Measurements from ENCODE around the gene ALDOB.

The ALDOB gene

GRCh38 chr9:101455656-101456240, 20.2 kb upstream of the ALDOB start:
- no peak for DNase-seq (ENCODE audit: low read depth)

- no peak for DNase-seq (ENCODE audit: low read depth)
Observed at GRCh38 chr9:101453776-101454570, 18.4 kb upstream of the ALDOB start.

DNA sequence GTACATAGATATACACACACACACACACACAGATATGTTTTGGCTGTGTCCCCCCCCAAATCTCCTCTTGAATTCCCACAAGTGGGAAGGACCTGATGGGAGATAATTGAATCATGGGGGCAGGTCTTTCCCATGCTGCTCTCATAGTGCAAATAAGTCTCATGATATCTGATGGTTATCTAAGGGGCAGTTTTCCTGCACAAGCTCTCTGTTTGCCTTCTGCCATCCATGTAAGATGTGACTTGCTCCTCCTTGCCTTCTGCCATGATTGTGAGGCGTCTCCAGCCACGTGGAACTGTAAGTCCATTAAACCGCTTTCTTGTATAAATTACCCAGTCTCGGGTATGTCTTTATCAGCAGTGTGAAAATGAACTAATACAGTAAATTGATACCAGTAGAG, 15.9 kb upstream of the ALDOB start:
- no peak for DNase-seq (ENCODE audit: low read depth)

DNA sequence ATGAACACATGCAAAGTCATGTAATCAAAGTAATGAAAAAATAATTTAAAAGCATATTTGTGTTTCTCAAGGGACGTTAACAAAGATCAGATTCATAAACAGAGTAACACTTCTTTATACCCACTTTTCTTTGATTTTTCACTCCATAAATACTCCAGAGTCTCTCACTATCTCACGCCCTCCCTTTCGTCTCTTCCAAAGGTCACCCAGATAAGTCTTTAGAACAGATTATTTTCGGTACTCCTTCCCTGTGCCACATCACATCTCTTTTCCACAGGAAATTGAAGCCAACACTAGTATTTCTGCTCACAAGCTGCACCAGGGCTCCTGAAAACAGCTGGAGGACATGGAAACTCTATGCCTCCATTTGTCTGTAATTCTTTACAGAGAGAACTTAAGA, 15.4 kb upstream of the ALDOB start:
- no peak for DNase-seq (ENCODE audit: low read depth)

GRCh38 chr9:101449071-101449721, 13.6 kb upstream of the ALDOB start:
- DNase-seq (ENCODE audit: low read depth), result no peak

GRCh38 chr9:101448680-101449070, 13.1 kb upstream of the ALDOB start:
- no peak for DNase-seq (ENCODE audit: low read depth)

- DNase-seq (ENCODE audit: low read depth), result no peak
Observed at GRCh38 chr9:101446732-101447131, 11.2 kb upstream of the ALDOB start.

DNA sequence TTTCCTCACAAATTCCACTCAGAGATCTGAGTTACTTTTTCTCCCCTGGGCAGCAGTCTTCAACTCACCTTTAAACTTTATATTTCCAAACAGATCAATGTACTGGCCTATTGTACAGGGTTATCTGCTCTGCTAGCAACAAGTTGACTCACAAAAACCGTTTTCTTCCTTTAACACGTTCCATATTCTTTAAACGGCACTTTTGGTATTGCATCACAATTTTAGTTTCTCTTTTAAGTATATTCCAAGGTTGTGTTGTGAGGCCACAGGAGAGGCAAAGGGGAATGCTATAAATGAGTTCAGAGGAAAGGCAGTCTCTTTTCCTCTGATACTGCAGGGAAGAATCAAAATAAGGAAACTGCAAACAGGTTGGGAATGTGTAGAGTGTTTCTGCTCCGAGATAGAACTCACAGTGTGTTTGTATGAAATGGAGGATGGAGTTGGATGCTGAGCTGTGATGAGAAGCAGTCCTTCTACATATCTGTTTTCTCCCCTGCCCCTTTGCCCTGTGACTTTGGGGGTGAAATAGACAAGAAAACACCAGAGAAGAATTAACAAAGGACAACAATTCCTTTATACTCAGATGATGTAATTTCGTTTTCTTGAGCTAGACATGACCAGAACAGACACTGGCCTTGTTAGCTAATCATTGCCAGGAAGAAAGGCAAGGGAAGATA, 9.9 kb upstream of the ALDOB start:
- no peak for DNase-seq (ENCODE audit: low read depth)

GRCh38 chr9:101443364-101443771, 7.8 kb upstream of the ALDOB start:
- no peak for DNase-seq (ENCODE audit: low read depth)

DNA sequence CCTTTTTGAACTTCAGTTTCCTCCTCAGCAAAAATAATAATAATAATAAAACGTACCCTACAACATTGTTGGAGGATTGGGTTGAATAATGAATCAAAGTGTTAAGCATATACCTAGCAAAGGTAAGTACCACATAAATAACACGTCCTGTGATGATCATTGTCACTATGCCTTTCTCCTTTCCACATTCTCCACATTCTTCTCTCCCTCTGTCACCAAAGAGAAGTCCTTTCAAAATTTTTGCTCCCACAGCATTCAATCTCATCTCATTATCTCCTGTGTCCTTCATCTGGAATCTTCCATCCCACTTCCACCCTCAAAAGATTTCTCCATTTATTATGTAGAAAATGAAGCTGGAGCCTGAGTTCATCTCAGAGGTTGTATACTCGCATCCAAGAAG, 7.2 kb upstream of the ALDOB start:
- DNase-seq (ENCODE audit: low read depth), result no peak

GRCh38 chr9:101442318-101442717, 6.7 kb upstream of the ALDOB start:
- no peak for DNase-seq (ENCODE audit: low read depth)

GRCh38 chr9:101440714-101441230, 5.2 kb upstream of the ALDOB start:
- DNase-seq (ENCODE audit: low read depth), result no peak

GRCh38 chr9:101438523-101438922, 2.9 kb upstream of the ALDOB start:
- no peak for DNase-seq (ENCODE audit: low read depth)

- no peak for DNase-seq (ENCODE audit: low read depth)
Observed at GRCh38 chr9:101437806-101438232, 2.2 kb upstream of the ALDOB start.

- DNase-seq (ENCODE audit: low read depth), result no peak
Observed at GRCh38 chr9:101434998-101435397, 576 bp downstream of the ALDOB start.

DNA sequence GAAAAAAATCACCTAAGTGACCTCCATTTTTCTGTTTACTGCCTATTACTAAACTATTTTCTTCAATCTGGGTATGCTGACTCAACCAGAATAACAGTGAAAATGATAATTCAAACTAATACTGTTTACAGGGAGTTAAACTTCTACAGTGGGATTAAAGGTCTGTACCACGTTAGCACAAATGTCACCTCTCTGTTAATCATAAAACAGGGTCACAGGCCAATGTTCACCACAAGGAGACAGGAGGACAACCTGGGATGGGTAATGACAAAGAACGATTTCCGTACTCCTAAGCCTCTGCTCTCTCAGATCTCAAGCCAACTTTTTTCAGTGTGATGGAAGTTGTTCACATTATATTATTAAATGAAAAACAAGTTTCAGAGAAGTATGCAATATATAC, 2.3 kb downstream of the ALDOB start:
- no peak for DNase-seq (ENCODE audit: low read depth)

DNA sequence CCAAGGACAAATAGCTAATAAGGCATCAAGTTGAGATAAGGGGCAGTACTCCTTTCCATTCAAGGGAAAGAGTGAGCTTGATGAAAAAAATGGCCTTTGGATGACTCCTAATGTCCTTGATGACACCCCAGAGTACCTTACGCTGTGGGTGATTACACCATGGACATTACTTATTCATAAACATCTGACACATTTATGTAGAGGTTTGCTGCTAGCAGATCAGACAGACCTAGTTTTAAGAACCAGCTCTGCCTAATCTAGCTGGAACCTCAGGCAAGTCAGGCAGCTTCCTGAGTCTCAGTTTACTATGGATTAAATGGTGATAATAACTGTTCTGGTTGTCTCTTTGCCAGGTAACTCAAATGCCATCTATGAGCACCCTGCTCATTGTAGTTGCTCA, 2.8 kb downstream of the ALDOB start:
- no peak for DNase-seq (ENCODE audit: low read depth)

- no peak for DNase-seq (ENCODE audit: low read depth)
Observed at GRCh38 chr9:101432171-101432570, 3.4 kb downstream of the ALDOB start.

- no peak for DNase-seq (ENCODE audit: low read depth)
Observed at GRCh38 chr9:101429736-101430135, 5.8 kb downstream of the ALDOB start.

- no peak for DNase-seq (ENCODE audit: low read depth)
Observed at GRCh38 chr9:101428909-101429308, 6.7 kb downstream of the ALDOB start.

DNA sequence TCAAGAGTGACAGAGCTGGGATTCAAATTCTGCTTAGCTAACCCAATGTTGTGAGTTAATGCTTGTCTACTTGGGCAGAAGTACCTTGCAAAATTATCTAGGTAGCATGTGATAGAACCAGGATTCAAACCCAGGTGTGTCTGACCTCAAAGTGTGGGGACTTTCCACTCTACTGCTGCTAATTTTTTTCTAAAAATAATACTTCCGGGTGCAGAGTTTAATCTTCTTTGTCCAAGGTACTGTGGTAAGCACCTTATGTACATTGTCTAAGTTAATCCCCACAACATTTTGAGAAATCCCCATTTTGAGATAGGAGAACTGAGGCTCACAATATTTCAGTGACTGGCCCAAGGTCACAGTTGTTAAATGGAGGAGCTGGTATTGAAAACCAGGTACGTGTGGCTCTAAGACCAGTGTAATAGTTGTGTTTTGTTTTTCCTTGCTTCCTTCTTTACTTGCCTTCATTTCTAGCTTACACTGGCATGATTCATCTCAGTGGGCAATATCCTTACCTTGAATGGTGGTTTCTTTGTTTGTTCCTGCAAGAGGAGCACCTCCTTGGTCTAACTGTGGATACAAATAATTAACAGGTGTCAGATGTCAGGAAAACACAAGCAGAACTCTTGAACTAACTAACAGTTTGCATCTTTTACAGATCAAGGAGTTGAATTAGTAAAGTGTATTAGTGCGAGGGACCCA, 7.5 kb downstream of the ALDOB start:
- no peak for DNase-seq (ENCODE audit: low read depth)

GRCh38 chr9:101427358-101427757, 8.2 kb downstream of the ALDOB start:
- no peak for DNase-seq (ENCODE audit: low read depth)

Data from stimulated activated CD4-positive, alpha-beta T cell treated with anti-CD3 and anti-CD28 coated beads, Interleukin-2, amount 100 ng/mL, for 4 hours (primary cell).